DMS 273 (cell line): ENCODE measurements around the gene MET.
"Not testable (repeated sequence)": the region's sequence is repeated elsewhere in the genome, so short reads cannot be mapped to it uniquely, and the experiment has no call there.

ENCODE experiments used
- DNase-seq: peaks from one replicate; lab custom pipeline; 2025; ENCODE audit not compliant: unreplicated experiment; lab: John Stamatoyannopoulos, UW

The MET gene

DNA sequence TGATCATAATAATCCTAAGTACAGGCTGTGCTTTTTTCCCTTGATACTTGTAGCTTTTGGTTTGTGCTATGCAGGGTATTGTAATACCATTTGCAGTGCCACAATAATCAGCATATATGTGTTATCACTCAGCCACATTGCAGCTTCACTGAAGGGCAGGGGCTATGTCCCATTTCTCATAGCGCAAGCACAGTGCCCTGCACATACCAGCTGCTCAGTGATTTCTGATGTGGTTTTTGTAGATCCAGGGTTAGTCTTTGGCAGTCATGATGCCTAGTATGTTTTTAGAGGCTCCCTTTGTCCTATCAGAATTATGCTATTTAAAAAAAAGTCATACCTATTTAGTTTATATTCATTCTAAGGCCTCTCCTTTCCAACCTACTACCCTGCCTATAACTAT is 25.8 kb downstream of the MET start:
- peak; percentile 14 for DNase-seq

DNA sequence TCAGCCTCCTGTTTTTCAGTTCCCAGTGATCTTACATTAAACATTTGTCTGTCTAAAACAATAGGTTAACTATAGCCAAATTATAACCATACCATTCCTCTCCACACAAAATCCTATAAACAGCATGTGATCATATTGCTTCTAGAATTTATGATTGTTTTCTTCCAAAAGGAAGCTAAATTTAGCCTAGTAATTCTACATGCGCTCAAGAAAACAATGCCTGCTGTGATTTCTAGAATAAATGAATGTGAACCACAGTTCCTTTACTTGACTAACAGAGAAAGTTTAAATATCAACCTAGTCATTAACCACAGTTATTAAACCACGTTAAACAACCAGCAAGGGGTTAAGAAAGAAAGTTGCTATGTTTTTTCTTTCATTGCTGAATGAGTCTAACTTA is 26.4 kb downstream of the MET start:
- no peak for DNase-seq

DNA sequence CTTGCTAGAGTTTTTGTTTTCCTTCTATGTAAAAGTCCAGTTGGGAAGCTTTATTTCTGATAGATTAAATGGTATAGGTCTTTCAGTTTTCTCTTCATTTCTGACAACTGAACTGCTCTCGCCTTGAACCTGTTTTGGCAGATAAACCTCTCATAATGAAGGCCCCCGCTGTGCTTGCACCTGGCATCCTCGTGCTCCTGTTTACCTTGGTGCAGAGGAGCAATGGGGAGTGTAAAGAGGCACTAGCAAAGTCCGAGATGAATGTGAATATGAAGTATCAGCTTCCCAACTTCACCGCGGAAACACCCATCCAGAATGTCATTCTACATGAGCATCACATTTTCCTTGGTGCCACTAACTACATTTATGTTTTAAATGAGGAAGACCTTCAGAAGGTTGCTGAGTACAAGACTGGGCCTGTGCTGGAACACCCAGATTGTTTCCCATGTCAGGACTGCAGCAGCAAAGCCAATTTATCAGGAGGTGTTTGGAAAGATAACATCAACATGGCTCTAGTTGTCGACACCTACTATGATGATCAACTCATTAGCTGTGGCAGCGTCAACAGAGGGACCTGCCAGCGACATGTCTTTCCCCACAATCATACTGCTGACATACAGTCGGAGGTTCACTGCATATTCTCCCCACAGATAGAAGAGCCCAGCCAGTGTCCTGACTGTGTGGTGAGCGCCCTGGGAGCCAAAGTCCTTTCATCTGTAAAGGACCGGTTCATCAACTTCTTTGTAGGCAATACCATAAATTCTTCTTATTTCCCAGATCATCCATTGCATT is 27.1 kb downstream of the MET start:
- peak; percentile 85 for DNase-seq

DNA sequence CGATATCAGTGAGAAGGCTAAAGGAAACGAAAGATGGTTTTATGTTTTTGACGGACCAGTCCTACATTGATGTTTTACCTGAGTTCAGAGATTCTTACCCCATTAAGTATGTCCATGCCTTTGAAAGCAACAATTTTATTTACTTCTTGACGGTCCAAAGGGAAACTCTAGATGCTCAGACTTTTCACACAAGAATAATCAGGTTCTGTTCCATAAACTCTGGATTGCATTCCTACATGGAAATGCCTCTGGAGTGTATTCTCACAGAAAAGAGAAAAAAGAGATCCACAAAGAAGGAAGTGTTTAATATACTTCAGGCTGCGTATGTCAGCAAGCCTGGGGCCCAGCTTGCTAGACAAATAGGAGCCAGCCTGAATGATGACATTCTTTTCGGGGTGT is 27.7 kb downstream of the MET start:
- DNase-seq, result no peak

DNA sequence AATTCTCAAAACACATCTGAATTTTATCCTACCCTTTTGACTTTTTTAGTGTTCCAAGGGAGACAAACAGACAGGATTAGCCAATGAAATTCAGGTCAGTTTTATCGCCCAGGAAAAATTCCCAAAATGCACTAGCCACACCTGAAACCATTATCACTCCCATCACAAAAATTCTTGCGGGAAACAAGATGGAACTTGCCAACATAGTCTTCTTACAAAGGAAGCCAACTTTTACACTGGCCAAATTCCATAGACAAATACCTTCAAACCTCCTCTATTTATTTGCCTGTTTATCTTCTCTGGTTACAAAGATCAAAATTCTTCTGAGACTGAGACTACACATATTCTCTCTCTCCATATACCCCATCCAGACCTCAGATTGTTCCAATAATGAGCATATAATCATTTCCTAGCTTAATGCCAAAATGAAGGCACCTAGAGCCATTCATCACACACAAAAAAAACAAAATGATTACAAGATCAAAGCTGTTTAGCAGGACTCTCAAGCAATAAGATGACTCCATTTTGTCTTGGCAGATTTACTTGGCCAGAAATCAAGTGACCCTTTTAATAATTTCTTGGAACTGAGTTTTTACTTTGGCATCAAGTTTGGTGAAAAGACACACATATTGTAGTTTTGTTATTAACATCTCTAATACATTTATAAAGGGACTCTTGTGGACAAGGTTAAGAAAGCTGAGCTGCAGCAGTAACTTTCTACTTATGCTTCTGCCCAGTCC is 30.2 kb downstream of the MET start:
- no peak for DNase-seq

DNA sequence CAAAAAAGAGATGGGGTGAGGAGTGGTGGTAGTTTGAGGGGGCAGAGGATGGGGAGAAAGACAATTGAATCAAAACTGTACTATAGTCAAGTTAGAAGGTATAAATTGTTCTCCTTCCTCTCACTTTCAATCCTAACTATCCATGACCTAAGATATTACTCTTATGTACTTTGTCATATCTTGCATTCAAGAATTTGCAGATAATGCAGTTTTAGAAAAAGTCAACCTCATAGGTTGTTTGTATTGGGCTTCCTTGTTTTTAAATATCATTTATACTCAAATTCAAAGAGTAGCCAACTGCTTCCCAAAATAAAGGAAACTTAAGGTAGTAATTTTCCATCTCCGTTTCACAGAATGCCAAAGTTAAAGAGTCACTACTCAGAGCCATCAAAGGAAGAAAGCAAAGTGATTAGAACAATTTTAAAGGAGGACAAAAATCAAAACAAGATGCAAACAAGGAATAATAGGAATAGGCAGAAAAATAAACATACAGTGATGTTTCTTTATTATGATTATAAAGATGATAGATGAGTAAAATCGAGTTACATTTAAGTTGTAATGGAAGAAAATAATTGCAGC is 32.7 kb downstream of the MET start:
- DNase-seq, result no peak

DNA sequence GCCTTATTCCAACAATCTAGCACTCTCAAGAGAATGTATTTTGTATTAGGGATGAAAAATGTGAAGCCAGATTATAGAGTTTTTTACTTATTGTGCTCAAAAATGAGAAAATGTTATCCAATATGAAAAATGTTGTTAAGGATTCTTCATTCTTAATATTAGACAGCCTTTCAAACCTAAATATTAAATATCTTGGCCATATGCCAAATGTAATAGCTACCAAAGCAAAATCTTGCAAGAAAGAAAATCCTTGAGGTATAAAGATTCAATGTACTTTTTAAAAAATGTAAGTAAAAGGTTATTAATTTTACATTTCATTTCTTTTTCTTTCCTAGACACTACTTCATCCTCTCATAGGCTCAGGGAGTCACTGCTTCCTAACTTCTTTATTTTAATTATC is 33.4 kb downstream of the MET start:
- no peak for DNase-seq

DNA sequence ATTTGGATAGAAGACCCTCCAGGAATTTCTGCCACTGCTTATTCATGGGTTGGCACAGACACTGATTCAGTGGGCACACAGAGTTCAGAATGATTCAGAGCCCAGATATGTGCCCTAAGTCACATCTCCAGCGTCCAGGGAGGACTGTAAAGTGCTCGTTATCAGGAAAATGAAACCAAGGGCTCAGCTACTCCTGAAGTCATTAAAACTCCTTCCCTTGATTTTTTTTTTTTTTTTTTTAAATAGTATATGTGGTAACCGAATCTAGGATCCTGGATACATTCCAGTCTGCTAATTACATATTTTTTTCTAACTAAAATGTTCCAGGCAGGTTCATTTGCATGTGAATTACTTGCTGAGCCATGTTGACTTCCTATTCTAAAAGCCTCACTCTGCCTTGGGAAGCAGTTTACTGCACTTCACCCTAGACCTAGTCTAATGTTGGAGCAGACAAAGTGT is 34.7 kb downstream of the MET start:
- DNase-seq, result peak; percentile 44

DNA sequence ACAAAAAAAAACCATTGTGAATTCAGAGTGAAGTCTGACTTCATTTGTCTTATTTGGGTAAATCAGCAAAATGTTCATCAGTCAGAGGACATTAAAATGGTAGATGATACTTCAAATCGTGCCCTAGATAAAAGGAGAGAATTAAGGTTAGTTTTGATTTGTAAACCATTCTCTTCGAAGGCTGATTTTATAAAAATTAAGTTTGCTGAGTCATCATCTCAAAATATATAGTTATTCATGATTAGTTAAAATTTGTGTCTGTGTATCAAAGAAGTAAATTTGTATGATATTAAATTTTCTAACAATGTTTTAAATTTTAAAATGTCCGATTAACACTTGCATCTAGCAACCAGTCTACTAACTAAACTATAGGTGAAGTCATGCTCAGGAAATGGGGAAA is 35.3 kb downstream of the MET start:
- no peak for DNase-seq

DNA sequence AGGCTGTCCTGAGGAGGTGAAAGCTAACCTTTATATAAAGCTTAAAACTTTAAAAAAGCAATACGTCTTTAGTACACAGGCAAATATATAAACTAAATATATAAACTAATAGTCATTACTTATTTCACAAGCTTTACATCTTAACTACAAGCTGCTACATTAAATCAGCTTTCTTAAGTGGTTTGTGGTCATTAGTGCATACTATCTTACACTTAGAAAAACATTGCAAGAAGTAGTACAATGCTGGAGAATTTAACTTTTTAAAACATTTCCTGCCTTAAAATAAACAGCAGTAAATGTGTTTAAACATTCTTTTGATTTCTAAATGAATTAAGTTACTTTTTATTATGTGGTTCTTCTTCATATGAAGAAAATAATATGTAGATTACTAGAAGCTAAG is 36.3 kb downstream of the MET start:
- DNase-seq, result no peak

DNA sequence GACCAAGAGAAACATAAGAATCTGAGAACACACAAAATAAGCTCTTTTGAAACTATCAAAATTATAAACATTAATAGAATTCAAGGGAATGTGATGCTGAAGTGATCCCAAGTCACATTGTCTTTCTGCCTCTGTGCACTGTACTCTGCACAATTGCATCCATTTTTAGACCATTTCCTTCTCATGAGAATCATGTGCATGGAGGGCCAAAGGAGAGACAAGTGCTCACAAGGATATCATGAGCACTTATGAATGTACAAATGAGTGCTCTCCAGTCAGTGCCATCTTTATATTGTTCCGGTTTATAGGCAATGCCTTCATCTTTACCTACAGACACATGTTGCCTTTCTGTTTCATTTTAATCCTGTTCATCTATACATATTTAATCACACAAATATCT is 36.9 kb downstream of the MET start:
- no peak for DNase-seq

DNA sequence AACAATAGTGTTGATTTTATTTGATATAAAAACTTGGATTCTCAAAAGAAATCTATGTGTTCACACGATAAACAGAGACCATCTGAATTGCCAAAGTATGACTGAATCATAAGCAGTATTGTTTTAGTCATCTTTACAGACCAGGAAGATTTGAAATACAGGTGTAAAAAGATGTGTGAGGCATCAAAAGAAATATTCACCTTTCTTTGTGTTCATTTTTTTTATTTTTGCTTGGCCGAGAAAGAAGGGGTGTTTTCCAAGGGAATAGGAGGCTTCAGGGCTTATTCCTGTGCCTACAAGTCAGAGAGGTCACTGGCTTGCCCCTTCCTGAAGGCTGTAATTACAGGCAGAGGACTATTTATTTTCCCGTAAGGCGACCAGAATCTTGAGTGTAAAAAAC is 37.3 kb downstream of the MET start:
- DNase-seq, result no peak

DNA sequence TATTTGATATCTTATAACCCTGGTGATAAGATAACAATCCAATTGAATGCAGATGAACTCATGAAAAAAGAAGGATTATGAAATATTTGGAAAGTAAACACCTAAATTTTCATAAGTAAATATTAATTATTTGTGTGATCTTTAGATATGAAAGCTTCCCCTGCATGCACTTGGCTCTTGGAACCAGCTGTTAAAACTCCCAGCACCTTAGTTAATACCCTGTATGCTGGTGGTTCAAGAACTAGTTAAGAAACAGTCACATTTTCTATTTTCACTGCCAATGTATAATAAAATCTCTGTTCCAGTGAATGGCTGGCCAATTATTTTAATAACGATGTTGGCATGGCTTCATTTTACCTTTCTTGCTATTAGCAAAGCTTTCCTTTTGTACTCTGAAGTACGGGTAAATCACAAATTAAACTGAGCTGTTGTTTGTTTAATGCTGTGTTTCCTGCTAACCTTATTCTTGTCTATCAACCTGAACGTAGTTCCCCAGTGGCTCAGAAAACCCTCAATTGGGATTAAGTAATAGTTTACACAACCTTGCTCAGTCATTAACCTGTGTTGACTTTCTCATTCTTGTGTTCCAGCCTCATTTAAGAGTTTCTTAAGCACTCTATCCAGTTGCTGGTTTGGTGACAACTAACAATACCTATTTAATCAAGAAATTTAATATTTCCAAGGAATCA is 38.9 kb downstream of the MET start:
- DNase-seq, result no peak

DNA sequence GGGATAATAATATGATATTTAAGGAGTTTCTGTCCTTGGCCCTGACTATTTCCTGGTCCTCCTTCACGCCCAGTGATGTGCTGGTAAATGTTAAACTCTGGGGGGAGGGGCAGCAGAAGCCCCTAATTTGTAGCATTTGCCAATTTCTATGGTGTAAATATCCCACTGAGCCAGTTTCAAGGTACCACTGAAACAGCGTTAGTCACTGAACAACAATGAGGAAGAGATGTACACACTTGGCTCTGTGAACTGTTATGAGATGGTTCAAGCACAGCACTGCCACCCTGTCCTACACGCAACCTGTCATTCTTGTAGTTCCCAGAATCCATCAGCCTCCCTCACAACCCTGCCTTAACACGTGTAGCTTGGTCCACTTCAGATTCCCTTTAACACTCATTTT is 39.8 kb downstream of the MET start:
- DNase-seq, result no peak

DNA sequence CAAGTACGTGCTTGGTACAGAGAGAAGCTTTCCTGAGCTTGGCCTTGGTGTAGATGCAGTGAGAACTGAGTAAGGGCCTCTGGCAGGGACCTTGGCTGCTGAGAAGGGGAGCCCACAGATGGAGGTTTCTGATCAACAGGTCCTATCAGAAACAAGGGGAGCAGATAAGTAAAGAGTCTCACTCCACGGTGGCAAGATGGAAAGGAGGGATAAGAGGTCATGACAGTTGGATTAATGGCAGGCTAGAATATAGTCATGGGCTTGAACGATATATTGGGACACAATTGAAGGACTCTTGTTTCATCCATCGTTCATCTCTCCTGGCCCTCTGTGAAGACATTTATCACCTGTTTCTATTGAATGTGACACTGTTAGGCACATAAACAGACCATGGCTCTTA is 41.5 kb downstream of the MET start:
- no peak for DNase-seq

DNA sequence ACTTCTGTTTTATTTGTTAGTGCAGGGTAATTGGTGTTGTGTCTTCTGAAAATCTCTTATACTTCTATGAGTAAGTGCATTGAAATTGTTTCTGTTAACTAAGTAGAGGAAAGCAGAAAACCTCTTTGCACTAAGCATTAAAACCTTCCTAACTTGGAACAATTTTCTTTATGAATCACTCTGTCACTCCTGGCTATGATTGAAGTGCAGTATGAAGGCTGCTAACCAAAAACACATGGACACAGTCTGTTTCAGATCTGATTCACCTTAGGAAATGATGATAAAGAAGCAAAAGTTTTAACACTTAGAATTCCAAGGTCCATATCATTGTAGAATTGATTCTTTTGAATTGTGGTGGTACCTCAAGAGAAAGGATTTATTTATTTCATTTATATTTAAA is 41.9 kb downstream of the MET start:
- no peak for DNase-seq

DNA sequence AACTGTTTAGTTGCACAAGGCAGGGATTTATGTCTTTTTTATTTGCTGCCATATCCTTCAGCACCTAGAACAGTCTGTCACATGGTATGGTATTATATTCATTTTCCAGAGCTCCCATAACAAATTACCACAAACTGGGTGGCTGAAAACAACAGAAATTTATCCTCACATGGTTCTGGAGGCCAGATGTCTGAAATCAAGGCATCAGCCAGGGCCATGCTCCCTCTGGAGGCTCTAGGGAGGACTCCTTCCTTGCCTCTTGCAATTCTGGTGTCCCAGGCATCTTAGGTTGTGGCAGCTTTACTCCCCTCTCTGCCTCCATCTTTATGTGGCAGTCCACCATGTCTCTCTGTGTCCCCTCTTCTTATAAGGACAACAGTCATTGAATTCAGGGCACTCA is 43.1 kb downstream of the MET start:
- DNase-seq, result peak; percentile 38

DNA sequence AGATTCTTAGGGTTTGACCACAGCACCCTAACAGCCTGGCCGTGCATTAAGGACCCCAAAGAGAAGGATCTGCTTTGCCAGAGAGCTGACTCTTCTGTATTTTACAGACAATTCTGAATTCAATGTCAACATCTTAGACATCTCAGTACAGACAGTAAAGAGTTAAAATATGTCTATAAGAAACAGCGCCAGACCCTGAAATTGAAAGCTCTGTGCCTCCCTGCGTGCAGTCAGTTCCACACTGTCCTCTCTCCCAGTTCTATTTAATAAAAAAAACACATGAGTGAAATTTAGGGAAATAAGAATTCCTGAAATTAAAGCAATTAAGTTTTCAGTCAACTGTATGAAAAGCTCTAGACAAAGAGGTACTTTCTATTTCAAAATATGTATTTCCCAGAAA is 45.1 kb downstream of the MET start:
- DNase-seq, result no peak

DNA sequence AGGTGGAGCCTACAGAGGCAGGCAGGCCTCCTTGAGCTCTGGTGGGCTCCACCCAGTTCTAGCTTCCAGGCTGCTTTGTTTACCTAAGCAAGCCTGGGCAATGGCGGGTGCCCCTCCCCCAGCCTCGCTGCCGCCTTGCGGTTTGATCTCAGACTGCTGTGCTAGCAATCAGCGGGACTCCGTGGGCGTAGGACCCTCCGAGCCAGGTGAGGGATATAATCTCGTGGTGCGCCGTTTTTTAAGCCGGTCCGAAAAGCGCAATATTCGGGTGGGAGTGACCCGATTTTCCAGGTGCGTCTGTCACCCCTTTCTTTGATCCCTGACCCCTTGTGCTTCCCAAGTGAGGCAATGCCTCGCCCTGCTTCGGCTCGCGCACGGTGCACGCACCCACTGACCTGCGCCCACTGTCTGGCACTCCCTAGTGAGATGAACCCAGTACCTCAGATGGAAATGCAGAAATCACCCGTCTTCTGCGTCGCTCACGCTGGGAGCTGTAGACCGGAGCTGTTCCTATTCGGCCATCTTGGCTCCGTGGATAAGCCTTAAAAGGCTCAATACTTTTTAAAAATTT is 52.0 kb downstream of the MET start:
- not testable (repeated sequence) for DNase-seq

DNA sequence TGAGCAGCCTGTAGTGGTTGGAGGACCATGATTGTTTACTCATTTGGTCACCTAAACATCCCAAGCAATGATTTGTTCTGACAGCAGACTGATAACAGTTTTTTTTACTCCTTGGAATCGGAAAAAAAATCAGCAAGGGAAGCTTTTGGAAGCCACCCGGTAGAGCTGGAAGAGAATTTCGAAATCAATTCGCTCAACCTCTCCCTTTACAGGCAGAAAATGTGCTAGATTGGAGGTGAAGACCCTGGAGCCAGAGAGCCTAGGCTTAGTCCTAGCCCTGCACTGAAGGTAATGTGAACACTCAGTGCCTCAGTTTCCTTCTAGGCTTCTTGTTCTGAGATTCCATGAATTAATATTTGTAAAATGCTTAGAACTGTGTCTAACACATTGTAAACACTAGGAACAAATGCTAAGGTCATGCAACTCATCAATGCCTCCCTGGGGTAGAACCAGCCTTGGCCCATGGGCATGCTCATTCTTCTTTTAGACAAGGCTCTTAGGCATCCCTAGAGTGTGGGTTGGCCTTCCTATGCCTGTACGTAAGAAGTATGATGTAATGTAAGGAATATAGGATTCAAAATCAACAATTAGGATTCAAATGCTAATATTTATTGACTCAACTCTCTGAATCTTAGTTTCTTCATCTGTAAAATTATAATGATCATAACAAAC is 52.7 kb downstream of the MET start:
- DNase-seq, result peak; percentile 16

DNA sequence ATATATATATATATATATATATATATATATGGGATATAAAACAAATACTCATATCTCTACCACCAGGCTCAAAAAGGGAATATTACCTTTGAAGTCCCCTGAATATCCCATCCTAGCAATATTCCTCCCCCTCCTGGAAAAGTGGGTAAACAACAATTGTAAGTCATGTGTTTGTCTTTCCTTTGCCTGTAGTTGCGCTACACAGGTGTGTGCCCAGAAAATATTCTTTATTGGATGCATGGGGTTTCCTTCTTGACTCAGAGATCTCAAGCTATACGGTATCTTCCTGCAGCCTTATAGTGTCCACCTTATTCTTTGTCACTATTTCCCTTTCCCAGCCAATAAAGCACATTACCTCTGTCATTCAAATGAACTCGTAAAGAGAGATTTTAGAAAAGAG is 54.2 kb downstream of the MET start:
- peak; percentile 19 for DNase-seq
